HepG2 (cell line): ENCODE data around the gene MRPL14. TPM values are rescaled to one million over a fixed set of nuclear protein-coding genes. Genes with fewer than 3 reads are reported as not detected.

Experiments used
- AGO1 ChIP-seq: fragments of 200-400 bp; formaldehyde crosslinking; IDR thresholded peaks from 2 replicates; pipeline ENCODE4 v1.6.1; 2017; ENCODE audit warnings: mild to moderate bottlenecking, low read depth, low read length, moderate library complexity; ENCODE audit not compliant: poor library complexity, severe bottlenecking
- BRD4 ChIP-seq: sonication (generic); formaldehyde crosslinking; IDR thresholded peaks from 2 replicates; pipeline ENCODE4 v1.4.0; 2020; ENCODE audit warnings: missing genetic modification reagents
- FOXK1 ChIP-seq: sonication (generic); formaldehyde crosslinking; IDR thresholded peaks from 2 replicates; pipeline ENCODE4 v1.4.0; 2020; ENCODE audit warnings: low read depth, missing genetic modification reagents, borderline replicate concordance
- HNRNPL ChIP-seq: fragments of 200-400 bp; formaldehyde crosslinking; IDR thresholded peaks from 2 replicates; pipeline ENCODE4 v1.6.1; 2017; ENCODE audit warnings: mild to moderate bottlenecking, low read depth, low read length
- JARID2 ChIP-seq: sonication (generic); formaldehyde crosslinking; IDR thresholded peaks from 2 replicates; pipeline ENCODE4 v1.8.1; 2023; ENCODE audit warnings: missing genetic modification reagents, inconsistent platforms; ENCODE audit not compliant: insufficient replicate concordance
- MEF2D ChIP-seq: sonication (generic); formaldehyde crosslinking; IDR thresholded peaks from 2 replicates; pipeline ENCODE4 v1.5.1; 2020; ENCODE audit warnings: mild to moderate bottlenecking, missing genetic modification reagents
- MTERF4 ChIP-seq: sonication (generic); formaldehyde crosslinking; IDR thresholded peaks from 2 replicates; pipeline ENCODE4 v1.8.0; 2023; ENCODE audit warnings: mild to moderate bottlenecking, missing genetic modification reagents
- PAXIP1 ChIP-seq: sonication (generic); formaldehyde crosslinking; conservative IDR thresholded peaks from 2 replicates; pipeline ENCODE4 v1.4.0; 2020; ENCODE audit warnings: mild to moderate bottlenecking, missing genetic modification reagents, moderate library complexity
- TERF1 ChIP-seq: sonication (generic); formaldehyde crosslinking; IDR thresholded peaks from 2 replicates; pipeline ENCODE4 v1.8.0; 2022; ENCODE audit warnings: mild to moderate bottlenecking, missing genetic modification reagents, moderate library complexity
- TGIF2 ChIP-seq: IDR thresholded peaks from 2 replicates; pipeline ENCODE4 v1.6.1; 2016; ENCODE audit warnings: control low read depth, missing compliant biosample characterization
- XRCC5 ChIP-seq: fragments of 200-400 bp; formaldehyde crosslinking; optimal IDR thresholded peaks from 2 replicates; pipeline ENCODE3; 2017; ENCODE audit warnings: mild to moderate bottlenecking, low read length
- ZBTB38 ChIP-seq: sonication (generic); formaldehyde crosslinking; IDR thresholded peaks from 2 replicates; pipeline ENCODE4 v1.5.1; 2020; ENCODE audit warnings: mild to moderate bottlenecking, missing genetic modification reagents
- ZNF232 ChIP-seq: sonication (generic); formaldehyde crosslinking; IDR thresholded peaks from 2 replicates; pipeline ENCODE4 v1.4.0; 2020; ENCODE audit warnings: missing genetic modification reagents, borderline replicate concordance
- ZNF598 ChIP-seq: sonication (generic); formaldehyde crosslinking; IDR thresholded peaks from 2 replicates; pipeline ENCODE4 v1.5.1; 2020; ENCODE audit warnings: mild to moderate bottlenecking, missing genetic modification reagents, borderline replicate concordance
- ZNF687 ChIP-seq: sonication (generic); formaldehyde crosslinking; IDR thresholded peaks from 2 replicates; pipeline ENCODE4 v1.5.1; 2020; ENCODE audit warnings: mild to moderate bottlenecking, missing genetic modification reagents, moderate library complexity
- ZSCAN29 ChIP-seq: sonication (generic); formaldehyde crosslinking; conservative IDR thresholded peaks from 2 replicates; pipeline ENCODE4 v1.4.0; 2020; ENCODE audit warnings: mild to moderate bottlenecking, missing genetic modification reagents
- polyA plus RNA-seq, 8 experiments: library from polyadenylated mRNA; depleted of rRNA in 3 of 8; stranded (reverse) in 7 of 8; unstranded in 1 of 8; fragments of >200 nt; fragmentation: Illumina TruSeq in 4 of 8; extraction: Trizol in 4 of 8; gene quantifications; 2 replicates each; pipeline versions ENCODE4 v1.2.1 to v1.2.3, GENCODE V29; 2011 to 2016; ENCODE audit warnings: low read depth in 4 of 8, missing spikeins in 1 of 8, mixed read lengths in 1 of 8; ENCODE audit not compliant: insufficient read depth in 1 of 8
- total RNA-seq, 5 experiments: library from RNA; depleted of rRNA; stranded (reverse); fragments of >200 nt; fragmentation: Illumina TruSeq; extraction: Trizol; gene quantifications; 2 replicates each; pipeline ENCODE4 v1.2.3, GENCODE V29; 2016; ENCODE audit warnings: low read depth in 1 of 5

Gene MRPL14
- total and polyA plus RNA-seq, 2 of the 13 experiments (the other 11 are each of a cell fraction or from before 2014, with no cell fraction given): 157 to 178 TPM

- TF ChIP-seq ZNF232 (CRISPR knock-in tag) (peak; percentile 13; the same call in 1 of the 2 replicates), BRD4 (CRISPR knock-in tag) (0 out of 2 replicates have a peak, but pooled peaks have one; percentile 17), XRCC5 (no peak), ZNF687 (CRISPR knock-in tag) (peak; percentile 92), MEF2D (CRISPR knock-in tag) (no peak), ZBTB38 (CRISPR knock-in tag) (peak; percentile 99), TERF1 (CRISPR knock-in tag) (no peak), MTERF4 (peak; percentile 57; the same call in 1 of the 2 replicates), ZNF598 (CRISPR knock-in tag) (peak; percentile 72; the same call in 1 of the 2 replicates), PAXIP1 (CRISPR knock-in tag) (peak; percentile 16; the same call in 1 of the 2 replicates), TGIF2 (no peak), JARID2 (CRISPR knock-in tag) (peak; percentile 35), ZSCAN29 (CRISPR knock-in tag) (no peak), HNRNPL (peak; percentile 77; the same call in 1 of the 2 replicates), FOXK1 (CRISPR knock-in tag) (peak; percentile 55; the same call in 1 of the 2 replicates), AGO1 (peak; percentile 47)
Observed at GRCh38 chr6:44151348-44152108, 24.3 kb upstream of the MRPL14 start (continued).
